ENCODE data around the gene PPIF. TPM values are rescaled to one million over a fixed set of nuclear protein-coding genes. Genes with fewer than 3 reads are reported as not detected.

Gene PPIF
- total and polyA plus RNA-seq, 4 donors: 22.2 to 84.3 (median 60.0) TPM

- H3K4me3 ChIP-seq (ENCODE audit: low read depth in 1 of 3, low read length in 3 of 3): no peak overlapping the region
- H3K36me3 ChIP-seq (ENCODE audit: control insufficient read depth in 4 of 4, insufficient read depth in 3 of 4, low read depth in 1 of 4, low read length in 3 of 4): no peaks in the 10 kb centered on the region
- WGBS: 5% methylated on average over 7 of the region's 7 CpGs
- peaks cover 2 to 16% (median 7%) of the 10 kb centered on the region in 4 donors for H3K4me1 ChIP-seq (ENCODE audit: control insufficient read depth in 4 of 4, insufficient read depth in 4 of 4, low read length in 3 of 4)
- no peak overlapping the region for H3K9ac ChIP-seq (ENCODE audit: low read depth in 1 of 2, low read length in 2 of 2)
- peak; percentile 87 for DNase-seq (ENCODE audit: low spot score)
- no peak overlapping the region for H3K27ac ChIP-seq (ENCODE audit: low read depth in 1 of 2, low read length in 2 of 2)
- TF ChIP-seq HNF4A (conservative IDR thresholded peaks at IDR 0.05) (no peak), EGR1 (IDR thresholded peaks at IDR 0.05; ENCODE audit: low read depth in 2 of 2) (no peak), RAD21 (IDR thresholded peaks at IDR 0.05) (peak; percentile 100), RXRA (IDR thresholded peaks at IDR 0.05) (peak in 1 of 2 donors; percentile 9)
- TF ChIP-seq, protein P1, sequence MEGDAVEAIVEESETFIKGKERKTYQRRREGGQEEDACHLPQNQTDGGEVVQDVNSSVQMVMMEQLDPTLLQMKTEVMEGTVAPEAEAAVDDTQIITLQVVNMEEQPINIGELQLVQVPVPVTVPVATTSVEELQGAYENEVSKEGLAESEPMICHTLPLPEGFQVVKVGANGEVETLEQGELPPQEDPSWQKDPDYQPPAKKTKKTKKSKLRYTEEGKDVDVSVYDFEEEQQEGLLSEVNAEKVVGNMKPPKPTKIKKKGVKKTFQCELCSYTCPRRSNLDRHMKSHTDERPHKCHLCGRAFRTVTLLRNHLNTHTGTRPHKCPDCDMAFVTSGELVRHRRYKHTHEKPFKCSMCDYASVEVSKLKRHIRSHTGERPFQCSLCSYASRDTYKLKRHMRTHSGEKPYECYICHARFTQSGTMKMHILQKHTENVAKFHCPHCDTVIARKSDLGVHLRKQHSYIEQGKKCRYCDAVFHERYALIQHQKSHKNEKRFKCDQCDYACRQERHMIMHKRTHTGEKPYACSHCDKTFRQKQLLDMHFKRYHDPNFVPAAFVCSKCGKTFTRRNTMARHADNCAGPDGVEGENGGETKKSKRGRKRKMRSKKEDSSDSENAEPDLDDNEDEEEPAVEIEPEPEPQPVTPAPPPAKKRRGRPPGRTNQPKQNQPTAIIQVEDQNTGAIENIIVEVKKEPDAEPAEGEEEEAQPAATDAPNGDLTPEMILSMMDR (IDR thresholded peaks at IDR 0.05; ENCODE audit: low read depth, low read length, missing input control): peak; percentile 98
- no peaks in the 10 kb centered on the region for H3K27me3 ChIP-seq (ENCODE audit: control insufficient read depth in 4 of 4, insufficient read depth in 4 of 4, low read length in 3 of 4)
- H3K9me3 ChIP-seq (ENCODE audit: control insufficient read depth in 4 of 4, low read length in 3 of 4): no peaks in the 10 kb centered on the region
These were observed 27.3 kb downstream of the PPIF start for GRCh38 chr10:79374312-79375191.

DNA sequence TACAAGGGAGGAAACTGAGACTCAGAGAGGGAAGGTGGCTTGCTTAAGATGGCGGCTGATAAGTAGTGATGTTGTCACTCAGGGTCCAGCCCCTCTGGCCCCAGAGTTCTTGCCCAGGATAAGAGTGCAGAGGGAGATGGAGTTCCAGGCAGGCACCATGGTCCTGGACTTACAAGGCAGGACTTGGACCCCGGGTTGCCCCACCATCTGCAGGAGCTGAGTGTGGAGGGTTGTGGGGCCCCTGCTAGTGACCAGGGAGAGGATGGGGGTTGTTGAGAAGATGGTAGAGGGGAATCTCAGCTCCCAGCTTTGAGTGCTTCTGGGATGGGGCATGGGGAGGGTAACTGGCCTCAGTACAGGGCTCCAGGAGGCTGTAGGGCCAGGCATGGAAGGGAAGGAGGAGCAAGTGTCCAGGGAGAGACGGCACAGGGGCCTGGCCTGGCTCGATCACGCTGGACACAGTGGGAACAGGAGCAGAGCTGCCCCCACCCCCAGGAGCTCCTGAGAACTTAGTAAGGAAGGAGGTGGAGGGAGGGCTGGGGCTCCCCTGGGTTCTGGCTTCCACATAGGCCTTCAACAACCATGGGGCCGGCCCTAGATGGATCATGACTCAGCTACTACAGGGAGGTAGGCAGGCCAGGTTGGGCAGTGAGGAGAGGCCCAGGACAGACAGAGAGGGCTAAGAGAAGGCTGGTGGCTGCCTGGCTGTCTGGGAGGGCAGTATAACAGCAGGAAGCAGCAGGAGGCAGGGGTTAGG is 28.2 kb downstream of the PPIF start:
- Histone ChIP-seq H3K36me3 (ENCODE audit: control insufficient read depth in 4 of 4, insufficient read depth in 3 of 4, low read depth in 1 of 4, low read length in 3 of 4) (no peaks in the 10 kb centered on the region), H3K4me3 (ENCODE audit: low read depth in 1 of 3, low read length in 3 of 3) (no peak overlapping the region), H3K9me3 (ENCODE audit: control insufficient read depth in 4 of 4, low read length in 3 of 4) (no peaks in the 10 kb centered on the region), H3K27me3 (ENCODE audit: control insufficient read depth in 4 of 4, insufficient read depth in 4 of 4, low read length in 3 of 4) (no peaks in the 10 kb centered on the region), H3K4me1 (ENCODE audit: control insufficient read depth in 4 of 4, insufficient read depth in 4 of 4, low read length in 3 of 4) (peaks cover 3 to 24% (median 8%) of the 10 kb centered on the region in 4 donors), H3K9ac (ENCODE audit: low read depth in 1 of 2, low read length in 2 of 2) (no peak overlapping the region), H3K27ac (ENCODE audit: low read depth in 1 of 2, low read length in 2 of 2) (no peak overlapping the region)
- TF ChIP-seq RAD21 (IDR thresholded peaks at IDR 0.05): no peak
- TF ChIP-seq EGR1 (IDR thresholded peaks at IDR 0.05; ENCODE audit: low read depth in 2 of 2): no peak
- TF ChIP-seq, protein P2, sequence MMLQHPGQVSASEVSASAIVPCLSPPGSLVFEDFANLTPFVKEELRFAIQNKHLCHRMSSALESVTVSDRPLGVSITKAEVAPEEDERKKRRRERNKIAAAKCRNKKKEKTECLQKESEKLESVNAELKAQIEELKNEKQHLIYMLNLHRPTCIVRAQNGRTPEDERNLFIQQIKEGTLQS (IDR thresholded peaks at IDR 0.05): no peak
- TF ChIP-seq HNF4A (conservative IDR thresholded peaks at IDR 0.05): no peak
- no peak for TF ChIP-seq TAF1 (conservative IDR thresholded peaks at IDR 0.05)
- TF ChIP-seq, protein P3, sequence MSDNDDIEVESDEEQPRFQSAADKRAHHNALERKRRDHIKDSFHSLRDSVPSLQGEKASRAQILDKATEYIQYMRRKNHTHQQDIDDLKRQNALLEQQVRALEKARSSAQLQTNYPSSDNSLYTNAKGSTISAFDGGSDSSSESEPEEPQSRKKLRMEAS (IDR thresholded peaks at IDR 0.05): no peak
- TF ChIP-seq NR2F2 (IDR thresholded peaks at IDR 0.05): no peak
- no peak for TF ChIP-seq ZBTB33 (IDR thresholded peaks at IDR 0.05)
- TF ChIP-seq HNF4G (IDR thresholded peaks at IDR 0.05): no peak
- no peak for TF ChIP-seq FOXA1 (IDR thresholded peaks at IDR 0.05)
- TF ChIP-seq FOXA2 (IDR thresholded peaks at IDR 0.05): no peak
- TF ChIP-seq YY1 (IDR thresholded peaks at IDR 0.05): no peak
- TF ChIP-seq GABPA (IDR thresholded peaks at IDR 0.05 in 1 of 2, conservative IDR thresholded peaks at IDR 0.05 in 1 of 2): no peak
- no peak for TF ChIP-seq REST (IDR thresholded peaks at IDR 0.05)
- TF ChIP-seq, protein P1 (IDR thresholded peaks at IDR 0.05; ENCODE audit: low read depth, low read length, missing input control): no peak
- TF ChIP-seq JUND (IDR thresholded peaks at IDR 0.05): no peak
- peak; percentile 32 for DNase-seq (ENCODE audit: low spot score)
- 89% methylated on average over 6 of the region's 6 CpGs for WGBS
